ENCODE data around the gene DUSP8. TPM values are rescaled to one million over a fixed set of nuclear protein-coding genes. Genes with fewer than 3 reads are reported as not detected.

DUSP8 gene
- total and polyA plus RNA-seq, 4 donors = 2.3 to 39.3 (median 8.0) TPM

DNA sequence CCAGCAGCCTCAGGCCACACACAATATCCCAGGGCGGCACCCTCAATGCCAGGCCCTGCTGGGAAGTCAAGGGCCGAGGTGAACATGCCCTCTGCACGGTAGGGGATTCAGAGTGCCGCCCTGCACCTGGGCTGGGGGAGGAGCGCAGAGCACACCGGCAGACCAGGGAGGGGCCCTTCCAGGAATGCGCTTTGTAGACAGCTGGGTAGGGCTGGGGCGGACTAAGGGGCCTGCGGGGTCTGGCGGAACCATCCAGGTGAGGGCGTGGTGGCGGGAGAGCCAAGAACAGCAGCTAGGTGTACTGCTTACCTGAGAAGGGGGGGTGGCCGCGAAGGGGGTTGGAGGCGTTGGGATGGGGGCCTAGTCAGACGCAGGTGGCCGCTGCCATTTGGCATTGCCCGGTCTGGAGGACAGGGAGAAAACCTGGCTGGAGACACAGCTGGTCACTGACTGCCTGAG lies 26.0 kb downstream of the DUSP8 start:
- intact Hi-C loops (cut with DNase I) = loop anchor here (1.0 to 5.0 kb wide), 2 partner anchors 28 to 81 kb away; partner anchors contain the start of gene KRTAP5-5 (in 2 of the 2)
- Histone ChIP-seq H3K9me3 (ENCODE audit: control insufficient read depth, low read length) (no peaks in the 10 kb centered on the region), H3K27ac (ENCODE audit: low read depth in 1 of 2, low read length in 2 of 2) (no peak overlapping the region), H3K27me3 (ENCODE audit: control insufficient read depth in 1 of 2, insufficient read depth in 2 of 2, low read length in 1 of 2) (no peaks in the 10 kb centered on the region), H3K4me1 (ENCODE audit: control insufficient read depth in 1 of 2, insufficient read depth in 2 of 2, low read length in 2 of 2) (no peaks in the 10 kb centered on the region), H3K4me3 (ENCODE audit: low read length in 2 of 2) (no peak overlapping the region), H3K36me3 (ENCODE audit: control insufficient read depth in 1 of 2, insufficient read depth in 2 of 2, low read length in 1 of 2) (no peaks in the 10 kb centered on the region)
- 23 to 25% methylated on average over 18 of the region's 18 CpGs for WGBS, 2 donors
- no peak for ATAC-seq (ENCODE audit: low FRiP score)
- DNase-seq = no peak

DNA sequence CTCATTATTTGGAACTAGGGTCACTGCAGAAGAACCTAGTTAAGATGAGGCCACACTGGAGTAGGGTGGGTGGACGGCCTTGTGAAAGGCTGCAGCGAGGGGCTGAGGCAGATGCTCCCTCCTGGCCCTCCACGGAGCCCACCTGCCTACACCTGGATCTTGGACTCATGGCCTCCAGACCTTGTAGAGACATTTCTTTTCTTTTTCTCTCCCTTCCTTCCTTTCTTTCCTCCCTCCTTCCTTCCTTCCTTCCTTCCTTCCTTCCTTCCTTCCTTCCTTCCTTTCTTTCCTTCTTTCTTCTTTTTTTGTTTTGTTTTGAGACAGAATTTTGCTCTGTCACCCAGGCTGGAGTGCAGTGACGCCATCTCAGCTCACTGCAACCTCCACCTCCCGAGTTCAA lies 26.6 kb downstream of the DUSP8 start:
- H3K4me3 ChIP-seq (ENCODE audit: low read length in 2 of 2) = no peak overlapping the region
- WGBS, 2 donors = 86 to 91% methylated on average over 5 of the region's 5 CpGs
- H3K9me3 ChIP-seq (ENCODE audit: control insufficient read depth, low read length) = no peaks in the 10 kb centered on the region
- ATAC-seq (ENCODE audit: low FRiP score) (no peak), DNase-seq (no peak)
- H3K27ac ChIP-seq (ENCODE audit: low read depth in 1 of 2, low read length in 2 of 2) = no peak overlapping the region
- intact Hi-C loops (cut with DNase I) = loop anchor here (5.0 kb wide), 1 partner anchor 82 kb away; the partner anchor contains the start of gene KRTAP5-5 (in 2 of the 2)
- H3K27me3 ChIP-seq (ENCODE audit: control insufficient read depth in 1 of 2, insufficient read depth in 2 of 2, low read length in 1 of 2) = no peaks in the 10 kb centered on the region
- no peaks in the 10 kb centered on the region for H3K36me3 ChIP-seq (ENCODE audit: control insufficient read depth in 1 of 2, insufficient read depth in 2 of 2, low read length in 1 of 2)
- H3K4me1 ChIP-seq (ENCODE audit: control insufficient read depth in 1 of 2, insufficient read depth in 2 of 2, low read length in 2 of 2) = no peaks in the 10 kb centered on the region

DNA sequence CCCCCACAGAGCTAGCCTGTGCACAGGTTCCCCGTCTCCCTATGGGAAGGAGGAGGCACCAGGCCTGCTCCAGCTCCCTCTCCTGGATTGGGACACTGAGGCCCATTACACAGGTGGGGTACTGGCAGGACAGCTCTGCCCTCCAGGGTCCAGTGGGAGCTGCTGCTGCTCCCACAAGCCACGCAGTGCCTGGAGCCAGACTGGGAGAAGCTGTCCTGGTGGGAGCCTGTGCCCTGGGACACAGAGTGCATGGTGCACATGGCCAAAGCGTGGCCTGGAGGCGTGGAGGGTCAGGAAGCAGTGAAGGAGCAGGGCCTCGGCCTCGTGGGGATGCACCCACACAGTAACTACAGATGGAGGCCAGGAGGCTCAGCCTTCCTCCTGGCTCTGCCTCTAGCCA lies 27.5 kb downstream of the DUSP8 start:
- ATAC-seq (ENCODE audit: low FRiP score) = no peak
- no peak overlapping the region for H3K27ac ChIP-seq (ENCODE audit: low read depth in 1 of 2, low read length in 2 of 2)
- intact Hi-C loops (cut with DNase I) = no loop called here
- no peaks in the 10 kb centered on the region for H3K4me1 ChIP-seq (ENCODE audit: control insufficient read depth in 1 of 2, insufficient read depth in 2 of 2, low read length in 2 of 2)
- no peaks in the 10 kb centered on the region for H3K36me3 ChIP-seq (ENCODE audit: control insufficient read depth in 1 of 2, insufficient read depth in 2 of 2, low read length in 1 of 2)
- no peak overlapping the region for H3K4me3 ChIP-seq (ENCODE audit: low read length in 2 of 2)
- no peaks in the 10 kb centered on the region for H3K27me3 ChIP-seq (ENCODE audit: control insufficient read depth in 1 of 2, insufficient read depth in 2 of 2, low read length in 1 of 2)
- no peaks in the 10 kb centered on the region for H3K9me3 ChIP-seq (ENCODE audit: control insufficient read depth, low read length)
- DNase-seq = no peak
- 86 to 88% methylated on average over 6 of the region's 6 CpGs for WGBS, 2 donors

DNA sequence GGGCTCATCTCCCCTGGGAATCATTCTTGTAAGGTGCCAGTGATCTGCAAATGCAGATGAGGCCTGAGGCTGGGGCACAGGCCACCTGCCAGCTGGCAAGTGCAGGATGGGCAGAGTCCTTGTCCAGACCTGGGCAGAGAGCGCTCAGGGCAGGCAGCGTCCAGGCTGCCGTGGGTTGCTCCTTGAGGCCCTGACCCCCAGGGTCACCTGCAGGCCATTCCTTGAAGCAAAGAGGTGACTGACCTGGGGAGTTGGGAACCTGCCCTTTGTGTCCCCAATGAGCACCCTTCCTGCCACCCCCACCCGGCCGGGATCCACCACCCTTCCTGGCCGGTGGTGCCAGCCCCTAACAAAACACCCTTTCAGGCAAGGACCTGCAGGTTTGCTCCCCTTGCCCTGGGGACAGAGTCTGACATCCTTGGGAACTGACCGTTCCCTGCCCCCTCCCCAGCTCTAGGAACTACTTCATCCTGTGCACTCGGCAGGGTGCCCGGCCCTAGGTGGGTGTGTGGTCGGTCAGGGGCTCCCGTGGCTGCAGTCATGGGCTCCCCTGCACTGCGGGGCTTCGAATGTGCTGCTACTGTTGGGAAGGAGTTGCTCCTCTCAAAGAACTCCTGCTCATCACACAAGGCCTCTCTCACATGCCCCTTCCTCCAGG lies 28.3 kb downstream of the DUSP8 start:
- Histone ChIP-seq H3K27me3 (ENCODE audit: control insufficient read depth in 1 of 2, insufficient read depth in 2 of 2, low read length in 1 of 2) (no peaks in the 10 kb centered on the region), H3K4me3 (ENCODE audit: low read length in 2 of 2) (no peak overlapping the region), H3K9me3 (ENCODE audit: control insufficient read depth, low read length) (no peaks in the 10 kb centered on the region), H3K27ac (ENCODE audit: low read depth in 1 of 2, low read length in 2 of 2) (no peak overlapping the region), H3K4me1 (ENCODE audit: control insufficient read depth in 1 of 2, insufficient read depth in 2 of 2, low read length in 2 of 2) (no peaks in the 10 kb centered on the region), H3K36me3 (ENCODE audit: control insufficient read depth in 1 of 2, insufficient read depth in 2 of 2, low read length in 1 of 2) (no peaks in the 10 kb centered on the region)
- intact Hi-C loops (cut with DNase I) = no loop called here
- ATAC-seq (ENCODE audit: low FRiP score) (no peak), DNase-seq (peak in 1 of 2 donors; percentile 71)
- WGBS, 2 donors = 87% methylated on average over 13 of the region's 13 CpGs

DNA sequence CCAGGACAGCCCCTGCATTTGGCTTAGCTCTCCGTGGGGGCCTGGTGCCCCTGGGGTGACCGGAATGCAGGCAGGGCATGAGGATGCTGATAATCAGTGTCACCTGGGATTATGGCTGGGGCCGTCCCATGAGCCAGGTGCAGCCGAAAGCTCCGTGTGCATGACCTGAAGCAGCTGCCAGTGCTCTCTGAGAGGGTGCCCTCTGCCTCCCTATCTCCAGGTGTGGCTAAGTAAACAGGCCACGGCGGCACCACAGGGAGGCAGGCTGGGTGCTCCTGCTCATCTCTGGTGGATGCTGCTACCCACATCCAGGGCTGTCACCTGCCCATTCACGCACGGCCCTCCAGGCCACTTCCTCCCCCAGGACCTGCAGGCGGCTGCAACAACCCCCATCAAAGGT lies 29.8 kb downstream of the DUSP8 start:
- no peak overlapping the region for H3K27ac ChIP-seq (ENCODE audit: low read depth in 1 of 2, low read length in 2 of 2)
- 81 to 87% methylated on average over 10 of the region's 10 CpGs for WGBS, 2 donors
- intact Hi-C loops (cut with DNase I) = no loop called here

DNA sequence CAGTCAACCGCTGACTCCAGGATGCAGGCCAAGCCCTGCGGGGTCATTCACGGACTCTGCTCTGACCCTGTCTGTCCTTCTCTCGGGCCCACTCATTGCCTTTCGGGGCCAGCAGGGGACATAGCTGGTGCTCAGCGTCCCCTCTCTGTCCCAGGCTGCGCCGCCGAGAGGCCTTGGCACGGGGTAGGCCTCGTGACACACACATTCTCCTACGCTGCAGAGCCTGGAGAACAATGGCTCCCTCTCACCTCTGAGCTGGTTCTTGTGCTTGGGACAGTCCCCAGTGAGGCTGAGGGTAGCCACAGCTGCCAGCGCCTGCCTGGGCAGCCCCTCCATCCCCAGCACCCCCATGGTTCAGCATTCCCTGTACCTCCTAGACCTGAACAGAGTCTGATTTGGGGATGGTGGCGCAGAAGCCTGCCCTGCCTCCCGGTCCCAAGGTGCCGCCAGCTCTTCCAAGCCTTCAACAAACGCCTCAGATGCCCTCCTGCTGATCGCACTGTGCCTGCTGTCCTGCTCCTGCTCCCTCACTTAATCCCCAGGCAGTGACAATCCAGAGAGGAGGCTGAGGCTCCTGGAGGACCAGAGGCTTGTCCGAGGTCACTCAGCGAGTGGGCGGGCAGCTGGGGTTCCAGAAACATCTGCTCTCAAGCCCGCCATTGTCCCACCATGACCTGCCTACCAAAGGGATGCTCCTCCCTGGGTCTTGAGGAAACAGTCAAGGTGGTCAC lies 30.4 kb downstream of the DUSP8 start:
- no peak for DNase-seq
- no peak overlapping the region for H3K4me3 ChIP-seq (ENCODE audit: low read length in 2 of 2)
- no peaks in the 10 kb centered on the region for H3K4me1 ChIP-seq (ENCODE audit: control insufficient read depth in 1 of 2, insufficient read depth in 2 of 2, low read length in 2 of 2)
- no peak for ATAC-seq (ENCODE audit: low FRiP score)
- no peaks in the 10 kb centered on the region for H3K27me3 ChIP-seq (ENCODE audit: control insufficient read depth in 1 of 2, insufficient read depth in 2 of 2, low read length in 1 of 2)
- no peak overlapping the region for H3K27ac ChIP-seq (ENCODE audit: low read depth in 1 of 2, low read length in 2 of 2)
- WGBS, 2 donors = 89 to 92% methylated on average over 22 of the region's 22 CpGs
- H3K9me3 ChIP-seq (ENCODE audit: control insufficient read depth, low read length) = no peaks in the 10 kb centered on the region
- H3K36me3 ChIP-seq (ENCODE audit: control insufficient read depth in 1 of 2, insufficient read depth in 2 of 2, low read length in 1 of 2) = no peaks in the 10 kb centered on the region
- intact Hi-C loops (cut with DNase I) = no loop called here

More for the DNA sequence above, 29.8 kb downstream of the DUSP8 start:
- no peak for DNase-seq
- no peaks in the 10 kb centered on the region for H3K27me3 ChIP-seq (ENCODE audit: control insufficient read depth in 1 of 2, insufficient read depth in 2 of 2, low read length in 1 of 2)
- H3K4me3 ChIP-seq (ENCODE audit: low read length in 2 of 2) = no peak overlapping the region
- H3K36me3 ChIP-seq (ENCODE audit: control insufficient read depth in 1 of 2, insufficient read depth in 2 of 2, low read length in 1 of 2) = no peaks in the 10 kb centered on the region
- H3K4me1 ChIP-seq (ENCODE audit: control insufficient read depth in 1 of 2, insufficient read depth in 2 of 2, low read length in 2 of 2) = no peaks in the 10 kb centered on the region
- H3K9me3 ChIP-seq (ENCODE audit: control insufficient read depth, low read length) = no peaks in the 10 kb centered on the region
- ATAC-seq (ENCODE audit: low FRiP score) = no peak

DNA sequence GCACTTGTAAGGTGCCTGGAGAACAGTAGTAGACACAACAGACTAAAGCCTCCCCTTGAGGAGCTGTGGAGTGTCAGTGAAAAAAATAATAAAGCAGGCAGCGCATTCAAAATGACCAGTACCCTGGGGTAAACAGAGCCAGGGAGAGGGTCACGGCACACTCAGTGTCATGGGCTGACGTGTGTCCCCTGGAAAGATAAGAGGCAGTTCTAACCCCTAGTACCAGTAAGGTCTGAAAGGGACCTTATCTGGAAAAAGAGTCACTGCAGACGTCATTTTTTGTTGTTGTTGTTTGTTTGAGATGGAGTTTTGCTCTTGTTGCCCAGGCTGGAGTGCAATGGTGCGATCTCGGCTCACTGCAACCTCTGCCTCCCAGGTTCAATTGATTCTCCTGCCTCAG lies 32.0 kb downstream of the DUSP8 start:
- 91 to 93% methylated on average over 6 of the region's 6 CpGs for WGBS, 2 donors
- intact Hi-C loops (cut with DNase I) = no loop called here
- no peak for ATAC-seq (ENCODE audit: low FRiP score)

DNA sequence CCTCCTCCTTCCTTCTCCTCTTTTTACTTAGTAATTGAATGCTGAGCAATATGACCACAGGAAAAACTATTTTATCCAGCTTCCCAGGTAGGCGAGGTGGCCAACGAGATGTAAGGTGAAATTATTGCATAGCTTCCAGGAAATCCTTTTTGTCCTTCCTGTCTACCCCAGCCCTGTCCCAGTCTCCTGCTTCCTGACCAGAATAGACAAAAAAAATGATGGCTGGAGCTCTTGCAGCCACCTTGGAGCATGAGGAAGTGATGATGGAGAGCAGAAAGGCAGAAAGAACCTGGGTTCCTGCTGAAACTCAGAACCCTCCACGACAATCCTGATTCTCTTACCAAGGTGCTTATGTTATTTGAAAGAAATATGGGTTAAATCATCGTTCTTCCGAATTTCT lies 33.9 kb downstream of the DUSP8 start:
- WGBS, 2 donors = 78 to 94% methylated on average over 5 of the region's 5 CpGs
- Histone ChIP-seq H3K27me3 (ENCODE audit: control insufficient read depth in 1 of 2, insufficient read depth in 2 of 2, low read length in 1 of 2) (no peaks in the 10 kb centered on the region), H3K27ac (ENCODE audit: low read depth in 1 of 2, low read length in 2 of 2) (no peak overlapping the region), H3K4me3 (ENCODE audit: low read length in 2 of 2) (no peak overlapping the region), H3K9me3 (ENCODE audit: control insufficient read depth, low read length) (no peaks in the 10 kb centered on the region), H3K4me1 (ENCODE audit: control insufficient read depth in 1 of 2, insufficient read depth in 2 of 2, low read length in 2 of 2) (no peaks in the 10 kb centered on the region), H3K36me3 (ENCODE audit: control insufficient read depth in 1 of 2, insufficient read depth in 2 of 2, low read length in 1 of 2) (no peaks in the 10 kb centered on the region)
- DNase-seq = no peak
- intact Hi-C loops (cut with DNase I) = loop anchor here in 1 of 2 donors (10.0 kb wide), 1 partner anchor 143 kb away; no protein-coding TSS in a partner anchor
- no peak for ATAC-seq (ENCODE audit: low FRiP score)

More for the DNA sequence above, 32.0 kb downstream of the DUSP8 start:
- Histone ChIP-seq H3K36me3 (ENCODE audit: control insufficient read depth in 1 of 2, insufficient read depth in 2 of 2, low read length in 1 of 2) (no peaks in the 10 kb centered on the region), H3K9me3 (ENCODE audit: control insufficient read depth, low read length) (no peaks in the 10 kb centered on the region), H3K27me3 (ENCODE audit: control insufficient read depth in 1 of 2, insufficient read depth in 2 of 2, low read length in 1 of 2) (no peaks in the 10 kb centered on the region), H3K4me1 (ENCODE audit: control insufficient read depth in 1 of 2, insufficient read depth in 2 of 2, low read length in 2 of 2) (no peaks in the 10 kb centered on the region), H3K4me3 (ENCODE audit: low read length in 2 of 2) (no peak overlapping the region), H3K27ac (ENCODE audit: low read depth in 1 of 2, low read length in 2 of 2) (no peak overlapping the region)
- DNase-seq = no peak
